Stimulated activated memory B cell treated with anti-CD40 and anti-IgM and Interleukin-4, amounts not matched to agents 10 μg/mL and 1 μg/mL and 100 μg/mL, for 72 hours (primary cell): ENCODE measurements around the gene CUTA.
A peak's percentile ranks its signal among the peaks of the same experiment; 100 is the strongest.

ENCODE experiments used
- ATAC-seq: fragments of 150-1000 bp; cut with Tn5 transposase; 2 replicates; pipeline ENCODE4 v1.10.0; 2021
- H3K27ac Mint-ChIP-seq: one replicate; pipeline ENCODE4 v1.8.0; 2022; ENCODE audit warnings: mild to moderate bottlenecking, mixed read lengths
- H3K27me3 Mint-ChIP-seq: one replicate; pipeline ENCODE4 v1.8.0; 2022; ENCODE audit warnings: mixed read lengths
- H3K36me3 Mint-ChIP-seq: one replicate; pipeline ENCODE4 v1.8.0; 2022; ENCODE audit warnings: mixed read lengths
- H3K4me1 Mint-ChIP-seq: one replicate; pipeline ENCODE4 v1.8.0; 2022; ENCODE audit warnings: mixed read lengths
- H3K4me3 Mint-ChIP-seq: one replicate; pipeline ENCODE4 v1.8.0; 2022; ENCODE audit warnings: mild to moderate bottlenecking, moderate library complexity, mixed read lengths
- H3K9me3 Mint-ChIP-seq: one replicate; pipeline ENCODE4 v1.8.0; 2022; ENCODE audit warnings: mixed read lengths

Gene CUTA

DNA sequence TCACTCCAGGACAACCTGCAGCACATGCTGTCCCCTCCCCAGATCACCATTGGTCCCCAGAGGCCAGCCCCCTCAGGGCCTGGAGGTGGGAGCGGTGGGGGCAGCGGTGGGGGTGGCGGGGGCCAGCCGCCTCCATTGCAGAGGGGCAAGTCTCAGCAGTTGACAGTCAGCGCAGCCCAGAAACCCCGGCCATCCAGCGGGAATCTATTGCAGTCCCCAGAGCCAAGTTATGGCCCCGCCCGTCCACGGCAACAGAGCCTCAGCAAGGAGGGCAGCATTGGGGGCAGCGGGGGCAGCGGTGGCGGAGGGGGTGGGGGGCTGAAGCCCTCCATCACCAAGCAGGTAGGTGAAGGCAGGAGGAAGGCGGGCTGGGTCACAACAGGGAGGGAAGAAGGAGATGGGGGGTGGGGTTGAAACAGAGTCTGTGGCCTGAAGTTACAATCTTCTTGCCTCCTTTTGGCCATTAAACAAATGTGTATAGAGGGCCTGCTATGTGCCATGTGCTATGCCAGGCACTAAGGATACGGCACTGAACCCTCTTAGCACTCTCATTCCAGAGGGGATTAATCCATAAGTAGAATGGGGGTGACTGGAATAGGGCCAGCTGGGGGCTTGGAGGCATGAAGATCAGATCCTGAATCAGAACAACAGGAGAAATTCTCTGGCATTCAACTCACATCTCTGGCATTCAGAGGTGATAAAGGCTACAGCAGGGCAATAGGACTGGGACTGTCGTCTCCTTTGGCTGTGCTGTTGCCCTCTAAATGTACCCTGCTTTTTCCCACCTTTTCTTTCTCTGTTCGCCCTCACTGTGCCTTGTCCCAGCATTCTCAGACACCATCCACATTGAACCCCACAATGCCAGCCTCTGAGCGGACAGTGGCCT lies 26.0 kb upstream of the CUTA start:
- H3K4me3 Mint-ChIP-seq, result no peak overlapping the region
- H3K27me3 Mint-ChIP-seq, result no peaks in the 10 kb centered on the region
- H3K27ac Mint-ChIP-seq, result no peak overlapping the region
- H3K36me3 Mint-ChIP-seq, result peaks cover 63% of the 10 kb centered on the region
- no peaks in the 10 kb centered on the region for H3K9me3 Mint-ChIP-seq
- ATAC-seq, result no peak
- peaks cover 6% of the 10 kb centered on the region for H3K4me1 Mint-ChIP-seq

DNA sequence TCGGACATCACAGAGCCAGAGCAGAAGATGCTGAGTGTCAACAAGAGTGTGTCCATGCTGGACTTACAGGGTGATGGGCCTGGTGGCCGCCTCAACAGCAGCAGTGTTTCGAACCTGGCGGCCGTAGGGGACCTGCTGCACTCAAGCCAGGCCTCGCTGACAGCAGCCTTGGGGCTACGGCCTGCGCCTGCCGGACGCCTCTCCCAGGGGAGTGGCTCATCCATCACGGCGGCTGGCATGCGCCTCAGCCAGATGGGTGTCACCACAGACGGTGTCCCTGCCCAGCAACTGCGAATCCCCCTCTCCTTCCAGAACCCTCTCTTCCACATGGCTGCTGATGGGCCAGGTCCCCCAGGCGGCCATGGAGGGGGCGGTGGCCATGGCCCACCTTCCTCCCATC lies 25.1 kb upstream of the CUTA start:
- no peak for ATAC-seq
- no peaks in the 10 kb centered on the region for H3K27me3 Mint-ChIP-seq
- no peak overlapping the region for H3K27ac Mint-ChIP-seq
- no peaks in the 10 kb centered on the region for H3K9me3 Mint-ChIP-seq
- H3K36me3 Mint-ChIP-seq, result peaks cover 61% of the 10 kb centered on the region
- H3K4me3 Mint-ChIP-seq, result no peak overlapping the region
- no peaks in the 10 kb centered on the region for H3K4me1 Mint-ChIP-seq

DNA sequence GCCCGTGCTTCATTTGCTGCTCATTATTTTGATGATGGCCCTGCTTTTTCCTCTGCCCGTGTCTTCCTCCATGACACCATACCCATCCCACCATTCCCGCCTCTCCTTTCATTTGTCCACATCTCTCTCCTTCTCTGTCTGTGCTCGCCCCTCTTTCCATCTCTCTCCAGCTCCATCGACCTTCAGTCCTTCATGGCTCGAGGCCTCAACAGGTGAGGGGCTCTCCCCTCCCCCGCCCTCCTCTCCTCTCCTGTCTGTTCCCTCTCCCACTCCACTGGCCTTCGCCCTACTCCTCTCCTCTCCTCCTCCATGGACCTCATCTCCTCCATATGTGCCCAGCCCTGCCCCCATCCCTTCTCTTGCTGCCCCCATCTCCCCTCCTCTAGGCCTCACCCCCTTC lies 24.4 kb upstream of the CUTA start:
- Mint-ChIP-seq H3K27me3 (no peaks in the 10 kb centered on the region), H3K4me3 (no peak overlapping the region), H3K9me3 (no peaks in the 10 kb centered on the region), H3K36me3 (peaks cover 61% of the 10 kb centered on the region), H3K27ac (no peak overlapping the region), H3K4me1 (no peaks in the 10 kb centered on the region)
- ATAC-seq, result no peak

DNA sequence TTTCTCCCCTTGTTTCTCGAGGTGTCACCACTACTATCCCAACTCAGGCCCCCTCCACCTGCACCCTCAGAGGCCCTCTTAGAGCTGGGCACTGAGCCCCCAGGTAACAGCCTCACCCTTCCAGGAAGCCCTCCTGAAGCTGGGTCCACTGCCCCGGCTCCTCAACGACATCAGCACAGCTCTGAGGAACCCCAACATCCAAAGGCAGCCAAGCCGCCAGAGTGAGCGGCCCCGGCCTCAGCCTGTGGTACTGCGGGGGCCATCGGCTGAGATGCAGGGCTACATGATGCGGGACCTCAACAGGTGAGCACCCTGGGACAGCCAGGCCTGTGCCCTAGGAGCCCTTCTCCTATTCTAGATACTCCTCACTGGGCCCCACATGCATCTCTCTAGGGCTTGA lies 23.6 kb upstream of the CUTA start:
- Mint-ChIP-seq H3K9me3 (no peaks in the 10 kb centered on the region), H3K4me3 (no peak overlapping the region), H3K27me3 (no peaks in the 10 kb centered on the region), H3K4me1 (no peaks in the 10 kb centered on the region), H3K27ac (peak overlapping the region; percentile 36), H3K36me3 (peaks cover 60% of the 10 kb centered on the region)
- ATAC-seq, result no peak

DNA sequence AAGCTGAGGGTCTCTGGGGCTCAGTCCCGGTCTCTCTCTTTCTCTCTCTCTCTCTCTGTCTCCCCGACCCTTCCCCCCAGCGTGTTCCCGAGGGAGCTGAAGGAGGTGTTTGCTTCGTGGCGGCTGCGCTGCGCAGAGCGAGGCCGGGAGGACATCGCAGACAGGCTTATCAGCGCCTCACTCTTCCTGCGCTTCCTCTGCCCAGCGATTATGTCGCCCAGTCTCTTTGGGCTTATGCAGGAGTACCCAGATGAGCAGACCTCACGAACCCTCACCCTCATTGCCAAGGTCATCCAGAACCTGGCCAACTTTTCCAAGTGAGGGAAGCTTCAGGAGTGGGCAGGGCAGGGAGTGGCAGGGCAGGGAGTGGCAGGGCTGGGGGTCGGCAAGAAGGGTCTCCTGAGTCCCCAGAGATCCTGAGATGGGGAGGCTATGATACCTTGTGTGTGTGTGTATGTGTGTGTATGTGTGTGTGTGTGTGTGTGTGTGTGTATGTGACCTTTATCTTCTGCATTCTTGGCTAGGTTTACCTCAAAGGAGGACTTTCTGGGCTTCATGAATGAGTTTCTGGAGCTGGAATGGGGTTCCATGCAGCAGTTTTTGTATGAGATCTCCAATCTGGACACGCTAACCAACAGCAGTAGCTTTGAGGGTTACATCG lies 22.9 kb upstream of the CUTA start:
- Mint-ChIP-seq H3K36me3 (peaks cover 54% of the 10 kb centered on the region), H3K9me3 (no peaks in the 10 kb centered on the region), H3K27me3 (no peaks in the 10 kb centered on the region), H3K4me3 (no peak overlapping the region), H3K4me1 (no peaks in the 10 kb centered on the region), H3K27ac (peak overlapping the region; percentile 43)
- no peak for ATAC-seq

GRCh38 chr6:33439956-33440648 lies 22.2 kb upstream of the CUTA start:
- H3K27ac Mint-ChIP-seq, result peak overlapping the region; percentile 43
- peaks cover 60% of the 10 kb centered on the region for H3K36me3 Mint-ChIP-seq
- H3K27me3 Mint-ChIP-seq, result no peaks in the 10 kb centered on the region
- no peaks in the 10 kb centered on the region for H3K4me1 Mint-ChIP-seq
- no peak overlapping the region for H3K4me3 Mint-ChIP-seq
- no peaks in the 10 kb centered on the region for H3K9me3 Mint-ChIP-seq
- ATAC-seq, result no peak

DNA sequence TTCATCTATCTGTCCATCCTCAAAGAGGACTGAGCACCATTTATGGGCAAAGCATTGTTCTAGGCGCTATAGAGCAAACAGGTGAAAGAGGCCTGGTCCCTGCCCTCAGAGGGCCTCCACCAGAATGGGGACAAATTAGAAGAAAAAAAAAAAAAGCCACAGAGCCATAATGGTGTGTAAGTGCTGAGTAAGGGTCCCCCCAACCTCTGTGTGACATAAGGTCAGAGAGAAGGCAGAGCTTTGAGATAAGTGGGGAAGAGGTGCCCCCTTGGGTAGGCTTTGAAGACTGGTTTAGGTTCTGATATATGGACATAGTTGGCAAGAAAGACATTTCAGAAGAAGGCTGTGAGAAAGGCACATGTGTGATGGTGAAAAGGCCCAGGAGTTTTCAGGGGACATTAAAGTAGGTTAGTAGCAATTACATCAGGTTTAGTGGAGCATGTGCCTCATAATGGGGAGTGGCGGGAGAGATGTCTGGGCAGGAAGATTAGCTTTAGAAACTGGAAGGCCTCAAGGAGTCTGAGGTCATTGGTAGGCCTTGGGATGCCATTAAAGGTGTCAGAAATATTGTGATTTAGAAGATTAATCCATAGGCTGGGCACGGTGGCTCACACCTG lies 21.2 kb upstream of the CUTA start:
- peaks cover 2% of the 10 kb centered on the region for H3K4me1 Mint-ChIP-seq
- no peak for ATAC-seq
- no peaks in the 10 kb centered on the region for H3K9me3 Mint-ChIP-seq
- peaks cover 62% of the 10 kb centered on the region for H3K36me3 Mint-ChIP-seq
- no peak overlapping the region for H3K4me3 Mint-ChIP-seq
- no peaks in the 10 kb centered on the region for H3K27me3 Mint-ChIP-seq
- peak overlapping the region; percentile 43 for H3K27ac Mint-ChIP-seq

DNA sequence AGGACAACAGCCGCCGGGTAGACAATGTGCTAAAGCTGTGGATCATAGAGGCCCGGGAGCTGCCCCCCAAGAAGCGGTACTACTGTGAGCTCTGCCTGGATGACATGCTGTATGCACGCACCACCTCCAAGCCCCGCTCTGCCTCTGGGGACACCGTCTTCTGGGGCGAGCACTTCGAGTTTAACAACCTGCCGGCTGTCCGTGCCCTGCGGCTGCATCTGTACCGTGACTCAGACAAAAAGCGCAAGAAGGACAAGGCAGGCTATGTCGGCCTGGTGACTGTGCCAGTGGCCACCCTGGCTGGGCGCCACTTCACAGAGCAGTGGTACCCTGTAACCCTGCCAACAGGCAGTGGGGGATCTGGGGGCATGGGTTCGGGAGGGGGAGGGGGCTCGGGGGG lies 19.8 kb upstream of the CUTA start:
- Mint-ChIP-seq H3K27ac (no peak overlapping the region), H3K27me3 (no peaks in the 10 kb centered on the region), H3K9me3 (no peaks in the 10 kb centered on the region), H3K36me3 (peaks cover 64% of the 10 kb centered on the region), H3K4me1 (peaks cover 14% of the 10 kb centered on the region), H3K4me3 (no peak overlapping the region)
- no peak for ATAC-seq

GRCh38 chr6:33434961-33435360 lies 17.1 kb upstream of the CUTA start:
- no peak for ATAC-seq
- Mint-ChIP-seq H3K36me3 (peaks cover 42% of the 10 kb centered on the region), H3K9me3 (no peaks in the 10 kb centered on the region), H3K27ac (no peak overlapping the region), H3K4me3 (no peak overlapping the region), H3K4me1 (peaks cover 41% of the 10 kb centered on the region), H3K27me3 (no peaks in the 10 kb centered on the region)

DNA sequence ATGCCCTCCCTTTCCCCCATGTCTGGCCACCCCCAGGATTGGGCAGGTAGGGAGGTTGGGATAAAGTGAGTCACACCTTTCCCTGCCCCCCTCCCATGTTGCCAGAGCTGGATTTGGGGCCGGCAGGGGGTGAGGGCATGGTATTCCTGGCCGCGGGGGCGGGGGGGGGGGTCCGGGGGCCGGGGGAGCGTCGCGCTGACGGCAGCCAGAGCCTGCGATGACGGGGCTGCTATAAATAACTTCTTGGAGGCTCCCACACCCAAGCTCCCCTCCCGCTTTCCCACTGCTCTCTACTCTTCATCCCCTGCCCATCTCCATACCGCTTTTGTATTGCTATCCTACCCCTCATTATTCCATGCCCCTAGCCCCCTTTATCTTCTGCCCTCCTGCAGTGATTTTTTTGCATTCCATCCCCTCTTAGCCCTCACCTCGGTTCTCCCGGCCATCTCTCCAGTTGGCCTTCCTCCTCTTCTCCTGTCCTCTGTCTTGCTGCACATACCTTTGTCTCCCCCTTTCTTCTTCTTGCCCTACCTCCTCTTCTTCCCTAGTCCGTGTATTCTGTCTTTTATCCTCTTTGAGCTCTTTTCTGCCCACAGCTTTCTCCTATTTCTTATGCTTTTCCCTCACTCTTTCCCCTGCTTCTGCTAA lies 15.8 kb upstream of the CUTA start:
- Mint-ChIP-seq H3K36me3 (peaks cover 30% of the 10 kb centered on the region), H3K9me3 (no peaks in the 10 kb centered on the region), H3K4me3 (no peak overlapping the region), H3K4me1 (peaks cover 54% of the 10 kb centered on the region), H3K27me3 (no peaks in the 10 kb centered on the region), H3K27ac (peak overlapping the region; percentile 10)
- ATAC-seq, result no peak

DNA sequence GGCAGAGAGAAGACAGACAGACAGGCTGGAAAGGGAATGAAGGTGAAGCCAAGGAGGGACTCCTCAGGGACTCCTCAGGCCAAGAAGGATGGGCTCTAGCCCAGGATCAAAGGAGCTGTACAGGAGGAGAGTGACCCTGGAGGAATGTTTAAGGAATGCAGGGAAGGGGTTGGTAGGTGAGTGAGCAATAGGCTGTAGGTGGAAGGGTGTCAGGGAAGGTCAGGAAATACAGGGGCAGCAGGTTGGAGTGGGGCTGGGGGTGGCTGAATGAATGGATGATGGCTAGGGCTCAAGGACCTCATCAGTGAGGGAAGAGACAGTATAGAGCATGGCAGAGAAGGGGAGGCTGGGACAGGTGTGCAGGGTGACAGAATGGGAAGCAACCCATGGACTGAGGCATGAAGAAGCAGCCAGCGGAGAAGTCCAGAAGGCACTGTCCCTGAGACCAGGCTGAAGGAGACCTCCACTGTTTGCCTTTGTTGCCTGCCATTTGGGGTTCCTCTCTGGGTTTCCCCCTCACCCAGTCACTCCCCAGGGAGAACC lies 15.2 kb upstream of the CUTA start:
- H3K27me3 Mint-ChIP-seq, result no peaks in the 10 kb centered on the region
- H3K4me3 Mint-ChIP-seq, result peak overlapping the region; percentile 1
- H3K4me1 Mint-ChIP-seq, result peaks cover 59% of the 10 kb centered on the region
- H3K27ac Mint-ChIP-seq, result peak overlapping the region; percentile 82
- no peaks in the 10 kb centered on the region for H3K9me3 Mint-ChIP-seq
- H3K36me3 Mint-ChIP-seq, result peaks cover 25% of the 10 kb centered on the region
- ATAC-seq, result no peak

DNA sequence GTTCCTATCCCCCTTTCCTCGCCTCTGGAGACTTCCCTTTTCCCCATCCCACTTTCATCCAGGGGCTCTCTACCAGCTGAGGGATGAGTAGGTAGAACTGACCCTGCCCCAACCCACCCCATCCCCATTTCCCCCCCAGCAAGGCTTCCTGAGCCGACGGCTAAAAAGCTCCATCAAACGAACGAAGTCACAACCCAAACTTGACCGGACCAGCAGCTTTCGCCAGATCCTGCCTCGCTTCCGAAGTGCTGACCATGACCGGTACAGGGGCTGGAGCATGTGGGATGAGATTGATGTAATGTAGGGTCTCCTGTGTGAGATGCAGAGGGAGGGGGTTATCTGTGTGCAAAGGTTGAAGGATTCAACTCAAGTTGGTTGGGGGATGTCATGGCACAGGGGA lies 14.6 kb upstream of the CUTA start:
- Mint-ChIP-seq H3K4me3 (peak overlapping the region; percentile 76), H3K27ac (peak overlapping the region; percentile 82), H3K36me3 (peaks cover 23% of the 10 kb centered on the region), H3K9me3 (no peaks in the 10 kb centered on the region), H3K27me3 (no peaks in the 10 kb centered on the region), H3K4me1 (peaks cover 60% of the 10 kb centered on the region)
- ATAC-seq, result no peak

- Mint-ChIP-seq H3K4me1 (peaks cover 66% of the 10 kb centered on the region), H3K36me3 (peaks cover 18% of the 10 kb centered on the region), H3K9me3 (no peaks in the 10 kb centered on the region)
Measured at GRCh38 chr6:33431880-33432541, 14.1 kb upstream of the CUTA start.

More at GRCh38 chr6:33431880-33432541, 14.1 kb upstream of the CUTA start:
- no peaks in the 10 kb centered on the region for H3K27me3 Mint-ChIP-seq
- ATAC-seq, result peak; percentile 29
- peak overlapping the region; percentile 82 for H3K27ac Mint-ChIP-seq
- peak overlapping the region; percentile 76 for H3K4me3 Mint-ChIP-seq
